H9 (cell line): Measurements from ENCODE around the gene FSIP1. TPM values are rescaled to one million over a fixed set of nuclear protein-coding genes. Genes with fewer than 3 reads are reported as not detected.

ENCODE experiments used
- DNase-seq: peaks from one replicate; pipeline ENCODE4 v3.0.0-alpha.2; 2017
- H2AFZ ChIP-seq: one replicate; pipeline ENCODE4 v1.6.1; 2013; ENCODE audit warnings: mild to moderate bottlenecking, low read length, control low read depth, moderate library complexity
- H2AK5ac ChIP-seq: 2 replicates; pipeline ENCODE4 v1.6.1; 2013; ENCODE audit warnings: low read length, control low read depth, mixed read lengths; ENCODE audit not compliant: insufficient read length
- H2BK120ac ChIP-seq: one replicate; pipeline ENCODE4 v1.6.1; 2013; ENCODE audit warnings: low read depth, mild to moderate bottlenecking, low read length, control low read depth, inconsistent platforms; ENCODE audit not compliant: poor library complexity, severe bottlenecking
- H2BK12ac ChIP-seq: 2 replicates; pipeline ENCODE4 v1.6.1; 2013; ENCODE audit warnings: low read length, control low read depth, mixed read lengths, low read depth; ENCODE audit not compliant: insufficient read length
- H2BK15ac ChIP-seq: 2 replicates; pipeline ENCODE4 v1.6.1; 2013; ENCODE audit warnings: low read depth, low read length, control low read depth
- H2BK20ac ChIP-seq: one replicate; pipeline ENCODE4 v1.6.1; 2013; ENCODE audit warnings: low read depth, mild to moderate bottlenecking, low read length, control low read depth, inconsistent platforms; ENCODE audit not compliant: poor library complexity, severe bottlenecking
- H2BK5ac ChIP-seq: 2 replicates; pipeline ENCODE4 v1.6.1; 2013; ENCODE audit warnings: low read length, control low read depth, mixed read lengths; ENCODE audit not compliant: insufficient read length
- H3K14ac ChIP-seq: 2 replicates; pipeline ENCODE4 v1.6.1; 2013; ENCODE audit warnings: low read length, control low read depth; ENCODE audit not compliant: insufficient read depth
- H3K18ac ChIP-seq: 2 replicates; pipeline ENCODE4 v1.6.1; 2013; ENCODE audit warnings: low read depth, mild to moderate bottlenecking, mixed read lengths, low read length, control low read depth; ENCODE audit not compliant: insufficient read length
- H3K23ac ChIP-seq: 2 replicates; pipeline ENCODE4 v1.6.1; 2013; ENCODE audit warnings: low read length, control low read depth, mixed read lengths, low read depth; ENCODE audit not compliant: insufficient read length
- H3K23me2 ChIP-seq: 2 replicates; pipeline ENCODE4 v1.6.1; 2013; ENCODE audit warnings: low read depth, mild to moderate bottlenecking, mixed read lengths, low read length, control low read depth; ENCODE audit not compliant: insufficient read length, poor library complexity, severe bottlenecking
- H3K27ac ChIP-seq: 2 replicates; pipeline ENCODE4 v1.5.1; 2013; ENCODE audit warnings: low read length, control low read depth, mixed read lengths, low read depth; ENCODE audit not compliant: insufficient read length
- H3K27me3 ChIP-seq: 2 replicates; pipeline ENCODE4 v1.6.1; 2013; ENCODE audit warnings: low read length, control low read depth, inconsistent platforms; ENCODE audit not compliant: insufficient read depth
- H3K4ac ChIP-seq: 2 replicates; pipeline ENCODE4 v1.6.1; 2013; ENCODE audit warnings: low read depth, mild to moderate bottlenecking, control low read depth, inconsistent platforms, low read length, moderate library complexity
- H3K4me1 ChIP-seq: 2 replicates; pipeline ENCODE4 v1.6.1; 2013; ENCODE audit warnings: low read length, control low read depth, inconsistent platforms; ENCODE audit not compliant: insufficient read depth
- H3K4me2 ChIP-seq: 2 replicates; pipeline ENCODE4 v1.6.1; 2013; ENCODE audit warnings: low read length, control low read depth, mixed read lengths; ENCODE audit not compliant: insufficient read length, insufficient read depth
- H3K56ac ChIP-seq: 2 replicates; pipeline ENCODE4 v1.6.1; 2013; ENCODE audit warnings: low read depth, mild to moderate bottlenecking, mixed read lengths, low read length, control low read depth; ENCODE audit not compliant: insufficient read length
- H3K79me1 ChIP-seq: 2 replicates; pipeline ENCODE4 v1.6.1; 2013; ENCODE audit warnings: low read depth, mild to moderate bottlenecking, moderate library complexity, low read length, control low read depth, inconsistent platforms; ENCODE audit not compliant: insufficient read depth, poor library complexity, severe bottlenecking
- H3K79me2 ChIP-seq: 2 replicates; pipeline ENCODE4 v1.6.1; 2013; ENCODE audit warnings: low read length, control low read depth, inconsistent platforms; ENCODE audit not compliant: insufficient read depth
- H3K9ac ChIP-seq: 2 replicates; pipeline ENCODE4 v1.6.1; 2013; ENCODE audit warnings: low read length, control low read depth, mixed read lengths; ENCODE audit not compliant: insufficient read length; ENCODE audit errors: extremely low read depth
- H3K9me3 ChIP-seq: one replicate; pipeline ENCODE4 v1.6.1; 2013; ENCODE audit warnings: low read depth, low read length, inconsistent platforms; ENCODE audit not compliant: control insufficient read depth
- H3T11ph ChIP-seq: one replicate; pipeline ENCODE4 v1.6.1; 2013; ENCODE audit warnings: mild to moderate bottlenecking, low read length, control low read depth, inconsistent platforms
- H4K20me1 ChIP-seq: one replicate; pipeline ENCODE4 v1.6.1; 2013; ENCODE audit not compliant: control insufficient read depth, insufficient read length, insufficient read depth
- H4K5ac ChIP-seq: 2 replicates; pipeline ENCODE4 v1.6.1; 2013; ENCODE audit warnings: low read depth, mild to moderate bottlenecking, mixed read lengths, low read length, control low read depth; ENCODE audit not compliant: insufficient read length
- H4K8ac ChIP-seq: replicated peaks from 2 replicates; pipeline ENCODE4 v1.6.1; 2013; ENCODE audit warnings: low read length, control low read depth, mixed read lengths, low read depth; ENCODE audit not compliant: insufficient read length
- H4K91ac ChIP-seq: 2 replicates; pipeline ENCODE4 v1.6.1; 2013; ENCODE audit warnings: low read depth, mild to moderate bottlenecking, moderate library complexity, mixed read lengths, low read length, control low read depth; ENCODE audit not compliant: insufficient read length
- H3K27ac Mint-ChIP-seq, 3 experiments: 2 replicates in 2 of 3; 3 replicates in 1 of 3; pipeline ENCODE4 v1.8.0; 2020 to 2021; ENCODE audit warnings: mixed read lengths in 3 of 3, mild to moderate bottlenecking in 1 of 3, moderate library complexity in 1 of 3
- H3K27me3 Mint-ChIP-seq: 2 replicates; pipeline ENCODE4 v1.8.0; 2021; ENCODE audit warnings: low read depth, mild to moderate bottlenecking, moderate library complexity, mixed read lengths
- H3K36me3 Mint-ChIP-seq, 3 experiments: 2 replicates in 2 of 3; 3 replicates in 1 of 3; pipeline ENCODE4 v1.8.0; 2020 to 2021; ENCODE audit warnings: low read depth in 3 of 3, mixed read lengths in 3 of 3; ENCODE audit not compliant: insufficient read depth in 1 of 3
- H3K4me1 Mint-ChIP-seq, 2 experiments: 2 replicates each; pipeline ENCODE4 v1.8.0; 2020; ENCODE audit warnings: mixed read lengths in 2 of 2
- H3K4me3 Mint-ChIP-seq, 2 experiments: 2 replicates in 1 of 2; 3 replicates in 1 of 2; pipeline ENCODE4 v1.8.0; 2020 to 2021; ENCODE audit warnings: mild to moderate bottlenecking in 2 of 2, mixed read lengths in 2 of 2, moderate library complexity in 1 of 2
- H3K9me3 Mint-ChIP-seq, 2 experiments: 2 replicates in 1 of 2; 3 replicates in 1 of 2; pipeline ENCODE4 v1.8.0; 2020; ENCODE audit warnings: mild to moderate bottlenecking in 2 of 2, mixed read lengths in 2 of 2, moderate library complexity in 1 of 2
- WGBS: extraction: QIAGEN DNeasy Blood & Tissue Kit; methylation state at CpG from one replicate; pipeline ENCODE4 v1.1.7; 2013; ENCODE audit warnings: missing lambda C conversion rate, low lambda C conversion rate, mixed read lengths; ENCODE audit not compliant: insufficient read length; ENCODE audit errors: extremely low coverage; 5-methylcytosine and 5-hydroxymethylcytosine counted together
- total RNA-seq: library from RNA; stranded (reverse); gene quantifications from 2 replicates; pipeline ENCODE4 v1.2.1, GENCODE V29; 2021
- TF ChIP-seq, protein P1 (sequence below): fragments of 200-600 bp; sonication (generic); conservative IDR thresholded peaks from 3 replicates; pipeline ENCODE4 v1.8.0; 2021; ENCODE audit warnings: antibody characterized with exemption, mild to moderate bottlenecking

The FSIP1 gene
- total RNA-seq, 1 experiment from 2014 or later, result 0.96 TPM

GRCh38 chr15:39580117-39580484, 202.5 kb downstream of the FSIP1 start:
- Histone ChIP-seq H2BK5ac (no peak overlapping the region), H2AFZ (no peak overlapping the region), H3K27me3 (no peaks in the 10 kb centered on the region), H4K5ac (peak overlapping the region; percentile 39), H2AK5ac (no peak overlapping the region), H2BK120ac (peak overlapping the region; percentile 98), H3K23me2 (peaks cover 15% of the 10 kb centered on the region), H4K20me1 (no peaks in the 10 kb centered on the region), H3K9ac (peak overlapping the region; percentile 66), H3T11ph (peak overlapping the region; percentile 55), H3K9me3 (no peaks in the 10 kb centered on the region), H2BK12ac (no peak overlapping the region), H3K79me2 (no peaks in the 10 kb centered on the region; the same call in 1 of the 2 replicates), H2BK20ac (no peak overlapping the region), H2BK15ac (no peak overlapping the region), H3K27ac (peak overlapping the region; percentile 6), H3K79me1 (no peaks in the 10 kb centered on the region), H3K23ac (no peak overlapping the region), H3K4me2 (peak overlapping the region; percentile 90), H4K8ac (no peak overlapping the region), H3K56ac (no peak overlapping the region), H3K18ac (peak overlapping the region; percentile 97), H3K14ac (peak overlapping the region; percentile 96), H4K91ac (no peak overlapping the region), H3K4me1 (no peaks in the 10 kb centered on the region; the same call in 1 of the 2 replicates), H3K4ac (no peak overlapping the region; the same call in 1 of the 2 replicates)
- Mint-ChIP-seq H3K36me3 (peaks cover 19 to 34% (median 32%) of the 10 kb centered on the region in 3 experiments; a peak in 6 of 7 replicates), H3K4me3 (peak overlapping the region; percentile 90 to 91), H3K27me3 (peaks cover 24% of the 10 kb centered on the region), H3K27ac (peak overlapping the region in 2 of 3 experiments; percentile 95 to 99; a peak in 5 of 7 replicates), H3K9me3 (peaks cover 0 to 5% of the 10 kb centered on the region in 2 experiments; a peak in 2 of 5 replicates), H3K4me1 (peaks cover 33 to 44% of the 10 kb centered on the region in 2 experiments)
- peak; percentile 91 for DNase-seq
- WGBS, result no CpG with 5 or more reads among the region's 29 CpGs
- TF ChIP-seq, protein P1, sequence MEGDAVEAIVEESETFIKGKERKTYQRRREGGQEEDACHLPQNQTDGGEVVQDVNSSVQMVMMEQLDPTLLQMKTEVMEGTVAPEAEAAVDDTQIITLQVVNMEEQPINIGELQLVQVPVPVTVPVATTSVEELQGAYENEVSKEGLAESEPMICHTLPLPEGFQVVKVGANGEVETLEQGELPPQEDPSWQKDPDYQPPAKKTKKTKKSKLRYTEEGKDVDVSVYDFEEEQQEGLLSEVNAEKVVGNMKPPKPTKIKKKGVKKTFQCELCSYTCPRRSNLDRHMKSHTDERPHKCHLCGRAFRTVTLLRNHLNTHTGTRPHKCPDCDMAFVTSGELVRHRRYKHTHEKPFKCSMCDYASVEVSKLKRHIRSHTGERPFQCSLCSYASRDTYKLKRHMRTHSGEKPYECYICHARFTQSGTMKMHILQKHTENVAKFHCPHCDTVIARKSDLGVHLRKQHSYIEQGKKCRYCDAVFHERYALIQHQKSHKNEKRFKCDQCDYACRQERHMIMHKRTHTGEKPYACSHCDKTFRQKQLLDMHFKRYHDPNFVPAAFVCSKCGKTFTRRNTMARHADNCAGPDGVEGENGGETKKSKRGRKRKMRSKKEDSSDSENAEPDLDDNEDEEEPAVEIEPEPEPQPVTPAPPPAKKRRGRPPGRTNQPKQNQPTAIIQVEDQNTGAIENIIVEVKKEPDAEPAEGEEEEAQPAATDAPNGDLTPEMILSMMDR, result peak; percentile 99
